ENCODE measurements around the gene BRWD1. TPM values are rescaled to one million over a fixed set of nuclear protein-coding genes. Genes with fewer than 3 reads are reported as not detected.

The BRWD1 gene
- total RNA-seq, result 11.7 and 22.3 TPM in 2 replicates

GRCh38 chr21:39313571-39314142 lies at the start of gene BRWD1:
Gene BRWD1 (minus strand): TSS chr21:39313632. CDS start chr21:39313491, 141 bp downstream.

GRCh38 chr21:39348355-39349210 lies 35.2 kb upstream of the BRWD1 start, which contains the start of gene HMGN1:
Gene HMGN1 (minus strand): TSS chr21:39349088. CDS start chr21:39348917, 171 bp downstream.

GRCh38 chr21:39183272-39184049 lies 130.0 kb downstream of the BRWD1 start, which contains the start of gene PSMG1:
Gene PSMG1 (minus strand): TSS chr21:39183451. CDS start chr21:39183385, 66 bp downstream.

Other genes starting within 250 kb of the BRWD1 start
- gene PSMG1, start 130.2 kb downstream of the BRWD1 start, total RNA-seq, result 33.2 and 71.4 TPM in 2 replicates
- gene HMGN1, start 35.5 kb upstream of the BRWD1 start, total RNA-seq, result 115 and 205 TPM in 2 replicates
- 0.16 and 3.8 TPM in 2 replicates for gene LCA5L, start 132.1 kb upstream of the BRWD1 start, total RNA-seq
- 0.65 and 2.7 TPM in 2 replicates for gene SH3BGR, start 138.3 kb upstream of the BRWD1 start, total RNA-seq